ENCODE data around the gene SMG5.
"Not testable (repeated sequence)": the region's sequence is repeated elsewhere in the genome, so short reads cannot be mapped to it uniquely, and the experiment has no call there.

The SMG5 gene

GRCh38 chr1:156282479-156283222 is at the start of gene SMG5:
SMG5 (minus strand) TSS chr1:156282825; CDS start chr1:156282680, 145 bp downstream.
- peak; percentile 91 for DNase-seq (ENCODE audit: insufficient read length, low spot score)
- FAIRE-seq: peak; percentile 99

- not testable (repeated sequence) for DNase-seq (ENCODE audit: insufficient read length, low spot score); FAIRE-seq
These were observed 40.6 kb upstream of the SMG5 start for GRCh38 chr1:156323179-156323578.

- no peak for DNase-seq (ENCODE audit: insufficient read length, low spot score)
- FAIRE-seq: no peak
These were observed 37.9 kb upstream of the SMG5 start for GRCh38 chr1:156320560-156320959.

- FAIRE-seq (no peak), DNase-seq (ENCODE audit: insufficient read length, low spot score) (no peak)
These were observed 37.0 kb upstream of the SMG5 start for GRCh38 chr1:156319664-156320063.

- DNase-seq (ENCODE audit: insufficient read length, low spot score) (no peak), FAIRE-seq (no peak)
These were observed 34.3 kb upstream of the SMG5 start for GRCh38 chr1:156316909-156317308.

- DNase-seq (ENCODE audit: insufficient read length, low spot score): no peak
- no peak for FAIRE-seq
These were observed 28.3 kb upstream of the SMG5 start for GRCh38 chr1:156310962-156311361.

GRCh38 chr1:156308078-156308477 is 25.5 kb upstream of the SMG5 start:
- DNase-seq (ENCODE audit: insufficient read length, low spot score) (no peak), FAIRE-seq (no peak)

- no peak for FAIRE-seq
- no peak for DNase-seq (ENCODE audit: insufficient read length, low spot score)
These were observed 22.6 kb upstream of the SMG5 start for GRCh38 chr1:156305215-156305614.

GRCh38 chr1:156303241-156303640 is 20.6 kb upstream of the SMG5 start:
- FAIRE-seq (no peak), DNase-seq (ENCODE audit: insufficient read length, low spot score) (no peak)

- DNase-seq (ENCODE audit: insufficient read length, low spot score) (no peak), FAIRE-seq (no peak)
These were observed 16.3 kb upstream of the SMG5 start, which contains the start of gene VHLL for GRCh38 chr1:156298852-156299357. VHLL (minus strand) TSS chr1:156299307; CDS start chr1:156299189, 118 bp downstream.

GRCh38 chr1:156295391-156295947 is 12.8 kb upstream of the SMG5 start, which contains the start of gene GLMP:
GLMP (minus strand) TSS chr1:156295679; CDS start chr1:156295645, 34 bp downstream.
- FAIRE-seq (peak; percentile 45), DNase-seq (ENCODE audit: insufficient read length, low spot score) (peak; percentile 65)

- no peak for FAIRE-seq
- no peak for DNase-seq (ENCODE audit: insufficient read length, low spot score)
These were observed 11.3 kb upstream of the SMG5 start for GRCh38 chr1:156293895-156294294.

- no peak for FAIRE-seq
- no peak for DNase-seq (ENCODE audit: insufficient read length, low spot score)
These were observed 10.4 kb upstream of the SMG5 start for GRCh38 chr1:156293098-156293434.

GRCh38 chr1:156291226-156292061 is 8.8 kb upstream of the SMG5 start:
- DNase-seq (ENCODE audit: insufficient read length, low spot score): peak; percentile 35
- FAIRE-seq: peak; percentile 42

GRCh38 chr1:156289857-156290256 is 7.2 kb upstream of the SMG5 start:
- DNase-seq (ENCODE audit: insufficient read length, low spot score): no peak

GRCh38 chr1:156286061-156286460 is 3.4 kb upstream of the SMG5 start:
- FAIRE-seq: no peak

More at GRCh38 chr1:156289857-156290256, 7.2 kb upstream of the SMG5 start:
- FAIRE-seq: no peak

GRCh38 chr1:156285437-156285836 is 2.8 kb upstream of the SMG5 start:
- FAIRE-seq: no peak
- DNase-seq (ENCODE audit: insufficient read length, low spot score): no peak

More at GRCh38 chr1:156286061-156286460, 3.4 kb upstream of the SMG5 start:
- DNase-seq (ENCODE audit: insufficient read length, low spot score): no peak

- no peak for DNase-seq (ENCODE audit: insufficient read length, low spot score)
These were observed 2.1 kb upstream of the SMG5 start for GRCh38 chr1:156284757-156285156.

GRCh38 chr1:156284112-156284511 is 1.5 kb upstream of the SMG5 start, which contains the start of gene TMEM79:
TMEM79 (plus strand) TSS chr1:156284325; CDS start chr1:156285227, 902 bp downstream.
- no peak for DNase-seq (ENCODE audit: insufficient read length, low spot score)
- FAIRE-seq: no peak

More at GRCh38 chr1:156284757-156285156, 2.1 kb upstream of the SMG5 start:
- FAIRE-seq: no peak

- DNase-seq (ENCODE audit: insufficient read length, low spot score): no peak
- peak; percentile 11 for FAIRE-seq
These were observed 896 bp upstream of the SMG5 start for GRCh38 chr1:156283521-156283920.

Data from GM19239 (cell line).